GM21526 (cell line): ENCODE measurements around the gene BATF.

Experiments used
- ATAC-seq: cut with Tn5 transposase; IDR thresholded peaks from one replicate; pipeline ENCODE4 v1.9.1; 2021; ENCODE audit warnings: moderate library complexity; ENCODE audit not compliant: unreplicated experiment, low FRiP score

BATF gene

DNA sequence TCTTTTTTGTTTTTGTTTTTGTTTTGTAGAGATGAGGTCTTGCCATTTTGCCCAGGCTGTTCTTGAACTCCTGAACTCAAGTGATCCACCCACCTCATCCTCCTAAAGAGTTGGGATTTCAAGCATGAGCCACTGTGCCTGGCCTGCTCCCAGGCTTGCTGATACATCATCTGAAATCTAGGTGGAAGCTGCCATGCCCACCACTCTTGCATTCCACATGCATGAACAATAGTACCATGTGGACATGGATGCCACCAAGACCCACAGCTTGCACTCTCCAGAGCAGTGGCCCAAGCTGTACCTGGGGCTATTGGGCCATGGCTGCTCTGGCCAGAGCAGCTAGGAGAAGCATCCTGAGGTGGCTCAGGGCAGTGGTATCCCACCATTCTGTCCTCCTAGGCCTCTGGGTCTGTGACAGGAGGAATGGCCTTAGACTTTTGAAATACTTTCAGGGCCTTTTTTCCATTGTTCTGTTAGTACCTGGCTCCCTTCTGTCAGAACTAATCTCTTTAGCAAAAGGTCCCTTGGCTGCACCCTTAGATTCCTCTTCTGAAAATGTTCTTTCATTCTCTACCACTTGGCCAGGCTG is 69.8 kb downstream of the BATF start:
- no peak for ATAC-seq

DNA sequence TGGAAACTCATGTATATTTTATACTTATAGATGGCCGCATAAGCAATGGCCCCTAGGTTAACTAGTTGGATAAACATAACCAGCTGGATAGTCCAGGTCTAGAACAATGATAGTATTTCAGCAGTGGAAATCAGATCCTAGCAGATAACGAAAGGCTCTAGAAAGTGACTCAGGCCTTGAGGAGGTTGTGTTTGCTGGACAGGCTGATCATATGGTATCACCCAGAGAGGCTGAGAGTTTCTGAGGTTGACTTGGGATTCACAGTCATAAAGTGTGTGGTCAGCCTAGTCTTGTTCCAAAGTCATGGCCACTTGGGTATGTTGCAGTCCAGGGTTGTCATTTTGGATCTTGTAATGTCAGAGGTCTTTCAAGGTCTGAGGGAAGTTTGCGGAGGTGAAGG is 73.0 kb downstream of the BATF start:
- ATAC-seq = no peak
